NCI-H2107 (cell line): ENCODE results near the gene VIM.
"Not testable (repeated sequence)": the region's sequence is repeated elsewhere in the genome, so short reads cannot be mapped to it uniquely, and the experiment has no call there.

Experiments used
- DNase-seq: peaks from one replicate; lab custom pipeline; 2025; lab: John Stamatoyannopoulos, UW

Gene VIM

GRCh38 chr10:17256627-17257026 is 28.6 kb downstream of the VIM start:
- DNase-seq: no peak

- DNase-seq: no peak
Measured at GRCh38 chr10:17257466-17258321, 29.7 kb downstream of the VIM start.

GRCh38 chr10:17262502-17262901 is 34.5 kb downstream of the VIM start:
- no peak for DNase-seq

DNA sequence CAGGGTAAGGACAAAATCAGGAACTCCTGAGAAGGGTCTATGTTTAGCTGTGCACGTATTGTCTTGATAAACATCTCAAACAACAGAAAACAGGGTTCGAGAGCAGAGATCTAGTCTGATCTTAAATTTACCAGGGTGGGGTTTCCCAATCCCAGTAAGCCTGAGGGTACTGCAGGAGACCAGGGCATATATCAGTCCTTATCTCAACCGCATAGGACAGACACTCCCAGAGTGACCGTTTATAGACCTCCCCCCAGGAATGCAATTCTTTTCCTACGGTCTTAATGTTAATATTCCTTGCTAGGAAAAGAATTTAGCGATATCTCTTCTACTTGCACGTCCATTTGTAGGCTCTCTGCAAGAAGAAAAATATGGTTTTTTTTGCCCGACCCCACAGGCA is 35.5 kb downstream of the VIM start:
- DNase-seq: no peak

DNA sequence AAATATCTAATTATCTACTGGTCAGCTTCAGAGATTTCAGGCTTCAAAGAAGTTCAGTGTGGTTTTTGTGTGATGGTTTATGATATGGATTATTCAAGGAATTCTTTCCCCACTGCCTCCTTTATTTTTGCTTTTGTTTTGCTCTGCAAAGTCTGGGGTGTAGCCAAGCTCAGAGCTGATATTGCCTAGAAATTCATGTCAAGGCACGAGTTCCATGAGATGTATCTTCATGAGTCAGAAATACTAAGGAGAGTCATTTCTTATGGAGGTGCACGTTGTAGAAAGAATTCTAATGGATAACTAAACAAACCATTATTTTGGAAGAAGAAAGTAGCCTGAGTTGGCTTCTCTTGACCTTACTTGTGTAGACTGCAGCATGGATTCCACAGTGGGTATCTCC is 37.4 kb downstream of the VIM start:
- DNase-seq: no peak

GRCh38 chr10:17266549-17266948 is 38.5 kb downstream of the VIM start:
- DNase-seq: not testable (repeated sequence)

DNA sequence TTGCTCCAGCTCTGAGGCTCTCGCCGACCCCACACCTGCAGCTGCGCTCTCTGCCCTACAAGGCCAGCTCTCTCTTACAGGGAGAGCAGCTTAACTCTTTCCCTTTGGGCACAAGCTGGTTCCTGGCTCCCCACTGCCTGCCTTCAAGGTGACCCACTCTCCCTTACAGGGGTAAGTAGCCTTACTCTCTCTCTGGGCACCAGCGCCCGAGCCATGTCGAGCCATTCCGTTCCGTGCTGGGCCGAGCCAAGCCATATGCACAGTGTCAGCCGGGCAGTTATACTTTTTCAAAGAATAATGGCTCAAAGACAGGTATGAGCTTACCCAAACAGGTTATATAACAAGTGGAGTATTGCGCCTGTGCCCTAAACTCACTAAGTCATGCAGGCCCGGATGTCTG is 44.6 kb downstream of the VIM start:
- DNase-seq: no peak

- no peak for DNase-seq
Measured at GRCh38 chr10:17273403-17273802, 45.4 kb downstream of the VIM start.

- no peak for DNase-seq
Measured at GRCh38 chr10:17276756-17277424, 48.8 kb downstream of the VIM start.

DNA sequence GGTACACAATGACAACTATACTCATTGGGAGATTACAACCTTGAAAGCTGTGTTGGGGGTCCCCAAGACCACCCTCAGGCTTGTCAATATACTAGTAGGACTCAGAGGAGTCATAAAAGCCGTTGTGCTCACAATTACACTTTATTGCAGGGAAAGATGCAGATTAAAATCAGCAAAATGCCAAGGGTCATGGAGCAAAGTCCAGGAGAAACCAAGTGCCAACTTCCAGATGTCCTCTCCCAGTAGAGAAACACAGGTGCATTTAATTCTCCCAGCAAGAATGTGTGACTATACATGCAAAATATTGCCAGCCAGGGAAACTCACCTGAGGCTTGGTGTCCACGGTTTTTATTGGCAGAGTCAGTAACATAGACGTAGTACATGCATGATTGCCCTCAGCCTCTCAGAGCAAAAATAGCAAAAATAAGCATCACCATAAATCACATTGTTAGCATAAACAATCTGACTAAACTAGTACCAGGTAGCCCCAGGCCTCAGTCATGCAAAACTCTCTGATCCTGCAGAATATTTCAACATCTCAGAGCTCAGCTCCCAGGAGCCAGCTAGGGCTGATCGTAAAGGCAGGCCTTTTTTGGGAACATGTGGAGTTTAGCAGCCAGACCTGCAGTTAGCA is 50.7 kb downstream of the VIM start:
- DNase-seq: no peak

GRCh38 chr10:17282311-17282710 is 54.3 kb downstream of the VIM start:
- no peak for DNase-seq

GRCh38 chr10:17286562-17287550 is 58.8 kb downstream of the VIM start:
- no peak for DNase-seq
